IMR-90 (cell line): Measurements from ENCODE around the gene CHST2. TPM values are rescaled to one million over a fixed set of nuclear protein-coding genes. Genes with fewer than 3 reads are reported as not detected.

Source experiments
- ATAC-seq: fragments of 200-7000 bp; cut with Tn5 transposase; 2 replicates; pipeline ENCODE4 v1.9.1; 2020; ENCODE audit warnings: low read depth, mild to moderate bottlenecking, moderate library complexity
- BruUV-seq: library from RNA; stranded (reverse); fragments of 400-500 nt; replicated peaks from 2 replicates; lab custom pipeline; 2021; lab: Mats Ljungman, UMichigan
- CTCF ChIA-PET: fragments of 300-600 bp; formaldehyde crosslinking; extraction: SDS; loops from one replicate; lab custom pipeline; 2021; ENCODE audit warnings: antibody characterized with exemption; lab: Yijun Ruan, JAX
- POLR2A ChIA-PET: fragments of 300-600 bp; sonication (Branson Sonifier 250); formaldehyde crosslinking; loops from one replicate; lab custom pipeline; 2022; ENCODE audit warnings: antibody characterized with exemption; ENCODE audit not compliant: unreplicated experiment; lab: Charles Lee
- DNase-seq: peaks from one replicate; pipeline ENCODE4 v3.0.0; 2013
- H2AFZ ChIP-seq: replicated peaks from 2 replicates; pipeline ENCODE3; 2013; ENCODE audit warnings: low read length, mild to moderate bottlenecking; ENCODE audit not compliant: poor library complexity
- H2AK5ac ChIP-seq: 2 replicates; pipeline ENCODE4 v1.6.1; 2013; ENCODE audit warnings: low read depth, low read length, inconsistent platforms
- H2AK9ac ChIP-seq: replicated peaks from 2 replicates; pipeline ENCODE3; 2013; ENCODE audit warnings: mild to moderate bottlenecking, low read depth, low read length, moderate library complexity; ENCODE audit not compliant: poor library complexity
- H2BK120ac ChIP-seq: 2 replicates; pipeline ENCODE4 v1.6.1; 2013; ENCODE audit warnings: low read depth, low read length, inconsistent platforms
- H2BK15ac ChIP-seq: 3 replicates; pipeline ENCODE4 v1.6.1; 2013; ENCODE audit warnings: low read depth, low read length, inconsistent platforms
- H2BK20ac ChIP-seq: 2 replicates; pipeline ENCODE4 v1.6.1; 2013; ENCODE audit warnings: low read depth, mild to moderate bottlenecking, inconsistent platforms, low read length, moderate library complexity
- H2BK5ac ChIP-seq: 2 replicates; pipeline ENCODE4 v1.6.1; 2013; ENCODE audit warnings: mild to moderate bottlenecking, low read depth, low read length, inconsistent platforms; ENCODE audit not compliant: poor library complexity, severe bottlenecking
- H3K14ac ChIP-seq: replicated peaks from 2 replicates; pipeline ENCODE4 v1.6.1; 2013; ENCODE audit warnings: low read depth, low read length, inconsistent platforms
- H3K18ac ChIP-seq: 2 replicates; pipeline ENCODE4 v1.6.1; 2013; ENCODE audit warnings: low read depth, low read length, control low read depth
- H3K23ac ChIP-seq: 2 replicates; pipeline ENCODE4 v1.6.1; 2013; ENCODE audit warnings: low read depth, low read length, inconsistent platforms
- H3K27ac ChIP-seq: 2 replicates; pipeline ENCODE4 v1.5.1; 2013; ENCODE audit warnings: mild to moderate bottlenecking, control low read depth, low read length; ENCODE audit not compliant: insufficient read depth
- H3K27me3 ChIP-seq: 2 replicates; pipeline ENCODE4 v1.6.1; 2013; ENCODE audit warnings: low read length; ENCODE audit not compliant: control insufficient read depth, insufficient read depth
- H3K36me3 ChIP-seq: 2 replicates; pipeline ENCODE4 v1.6.1; 2013; ENCODE audit warnings: low read length, mixed read lengths; ENCODE audit not compliant: control insufficient read depth, insufficient read depth
- H3K4ac ChIP-seq: 2 replicates; pipeline ENCODE4 v1.6.1; 2013; ENCODE audit warnings: low read depth, low read length, inconsistent platforms
- H3K4me1 ChIP-seq: 2 replicates; pipeline ENCODE4 v1.6.1; 2013; ENCODE audit warnings: low read length, mixed read lengths; ENCODE audit not compliant: control insufficient read depth, insufficient read depth
- H3K4me2 ChIP-seq: 2 replicates; pipeline ENCODE4 v1.6.1; 2013; ENCODE audit warnings: low read depth, mild to moderate bottlenecking, control low read depth, low read length, moderate library complexity
- H3K4me3 ChIP-seq: 2 replicates; pipeline ENCODE4 v1.5.1; 2013; ENCODE audit warnings: low read depth, mild to moderate bottlenecking, control low read depth, low read length, moderate library complexity; ENCODE audit not compliant: insufficient read depth
- H3K56ac ChIP-seq: 2 replicates; pipeline ENCODE4 v1.6.1; 2013; ENCODE audit warnings: low read length, inconsistent platforms; ENCODE audit not compliant: insufficient read depth; ENCODE audit errors: extremely low read depth
- H3K79me1 ChIP-seq, 2 experiments: 2 replicates each; pipeline ENCODE4 v1.6.1; 2013; ENCODE audit warnings: low read length in 2 of 2, inconsistent platforms in 1 of 2, low read depth in 1 of 2
- H3K9ac ChIP-seq: 2 replicates; pipeline ENCODE4 v1.6.1; 2013; ENCODE audit warnings: low read depth, low read length, control low read depth
- H3K9me1 ChIP-seq: 2 replicates; pipeline ENCODE4 v1.6.1; 2013; ENCODE audit warnings: low read length, inconsistent platforms; ENCODE audit not compliant: insufficient read depth
- H3K9me3 ChIP-seq: 2 replicates; pipeline ENCODE4 v1.6.1; 2013; ENCODE audit warnings: low read length; ENCODE audit not compliant: control insufficient read depth, insufficient read depth
- H4K20me1 ChIP-seq: 2 replicates; pipeline ENCODE4 v1.6.1; 2013; ENCODE audit warnings: low read length, inconsistent platforms; ENCODE audit not compliant: insufficient read depth
- H4K5ac ChIP-seq: 2 replicates; pipeline ENCODE4 v1.6.1; 2013; ENCODE audit warnings: mild to moderate bottlenecking, low read depth, low read length, control low read depth
- H4K8ac ChIP-seq, 2 experiments: 2 replicates each; pipeline ENCODE4 v1.6.1; 2013; ENCODE audit warnings: low read depth in 2 of 2, low read length in 2 of 2, control low read depth in 1 of 2, inconsistent platforms in 1 of 2
- H4K91ac ChIP-seq: 2 replicates; pipeline ENCODE4 v1.6.1; 2013; ENCODE audit warnings: low read depth, low read length, inconsistent platforms; ENCODE audit not compliant: insufficient read depth
- BHLHE40 ChIP-seq: fragments of 150-350 bp; IDR thresholded peaks from 2 replicates; pipeline ENCODE4 v1.6.1; 2016; ENCODE audit warnings: mild to moderate bottlenecking, low read depth, low read length
- CEBPB ChIP-seq: IDR thresholded peaks from 2 replicates; pipeline ENCODE4 v1.6.1; 2012; ENCODE audit warnings: low read depth, low read length, improper control_type of control experiment
- FOS ChIP-seq: fragments of 150-350 bp; IDR thresholded peaks from 2 replicates; pipeline ENCODE4 v1.6.1; 2016; ENCODE audit warnings: low read depth, low read length
- MAFK ChIP-seq: IDR thresholded peaks from 2 replicates; pipeline ENCODE4 v1.6.1; 2012; ENCODE audit warnings: low read depth, low read length, improper control_type of control experiment
- MXI1 ChIP-seq: IDR thresholded peaks from 2 replicates; pipeline ENCODE4 v1.6.1; 2012; ENCODE audit warnings: low read depth, mild to moderate bottlenecking, low read length, moderate library complexity, borderline replicate concordance
- RAD21 ChIP-seq: IDR thresholded peaks from 2 replicates; pipeline ENCODE4 v1.6.1; 2012; ENCODE audit warnings: low read length, improper control_type of control experiment
- RCOR1 ChIP-seq: IDR thresholded peaks from 2 replicates; pipeline ENCODE4 v1.6.1; 2012; ENCODE audit warnings: mild to moderate bottlenecking, low read length, improper control_type of control experiment; ENCODE audit not compliant: insufficient replicate concordance
- RFX5 ChIP-seq: IDR thresholded peaks from 2 replicates; pipeline ENCODE4 v1.8.0; 2012; ENCODE audit warnings: low read depth, mild to moderate bottlenecking, low read length, moderate library complexity
- SMC3 ChIP-seq: fragments of 150-350 bp; IDR thresholded peaks from 2 replicates; pipeline ENCODE4 v1.6.1; 2016; ENCODE audit warnings: low read depth, mild to moderate bottlenecking, antibody characterized with exemption, low read length, moderate library complexity
- WGBS, 2 experiments: methylation state at CpG; one replicate each; pipeline versions ENCODE4 v1.1.5 to v1.1.7; 2013; ENCODE audit warnings: missing lambda C conversion rate in 2 of 2; ENCODE audit not compliant: insufficient read length in 1 of 2; ENCODE audit errors: extremely low coverage in 2 of 2; 5-methylcytosine and 5-hydroxymethylcytosine counted together
- dilution Hi-C: fragments of 300-500 bp; cut with HindIII; formaldehyde crosslinking; loops from one replicate; pipeline ENCODE4 v1.14.3; 2018; ENCODE audit warnings: low sequenced_read_pairs; ENCODE audit not compliant: unreplicated experiment
- in situ Hi-C: fragments of 300-500 bp; cut with MboI; formaldehyde crosslinking; loops from 3 replicates; pipeline ENCODE4 v1.14.3; 2019; ENCODE audit warnings: low sequenced_read_pairs, inconsistent platforms, mixed read lengths
- intact Hi-C: fragments of 100-400 bp; cut with micrococcal nuclease; formaldehyde crosslinking; loops from 2 replicates; pipeline ENCODE4 v1.10.0; 2022
- polyA plus RNA-seq, 3 experiments: library from polyadenylated mRNA; depleted of rRNA; stranded (reverse); fragments of >200 nt; gene quantifications; 2 replicates each; pipeline ENCODE4 v1.2.3, GENCODE V29; 2012; ENCODE audit warnings: low replicate concordance in 1 of 3
- total RNA-seq: library from RNA; depleted of rRNA; stranded (reverse); fragments of >200 nt; gene quantifications from 2 replicates; pipeline ENCODE4 v1.2.3, GENCODE V29; 2012
- TF ChIP-seq, protein P1 (sequence below): fragments of 150-350 bp; IDR thresholded peaks from 2 replicates; pipeline ENCODE4 v1.6.1; 2016; ENCODE audit warnings: low read depth, mild to moderate bottlenecking, low read length, moderate library complexity, borderline replicate concordance
- TF ChIP-seq, protein P2 (sequence below): fragments of 150-350 bp; IDR thresholded peaks from 2 replicates; pipeline ENCODE4 v1.6.1; 2017; ENCODE audit warnings: mild to moderate bottlenecking, antibody characterized with exemption, low read length, low read depth
- TF ChIP-seq, protein P3 (sequence below): conservative IDR thresholded peaks from 2 replicates; pipeline ENCODE4 v1.5.1; 2012; ENCODE audit warnings: mild to moderate bottlenecking, low read depth, low read length, improper control_type of control experiment

The CHST2 gene
- total and polyA plus RNA-seq, 2 of the 4 experiments (the other 2 are of a cell fraction), result 0.90 to 1.4 TPM

DNA sequence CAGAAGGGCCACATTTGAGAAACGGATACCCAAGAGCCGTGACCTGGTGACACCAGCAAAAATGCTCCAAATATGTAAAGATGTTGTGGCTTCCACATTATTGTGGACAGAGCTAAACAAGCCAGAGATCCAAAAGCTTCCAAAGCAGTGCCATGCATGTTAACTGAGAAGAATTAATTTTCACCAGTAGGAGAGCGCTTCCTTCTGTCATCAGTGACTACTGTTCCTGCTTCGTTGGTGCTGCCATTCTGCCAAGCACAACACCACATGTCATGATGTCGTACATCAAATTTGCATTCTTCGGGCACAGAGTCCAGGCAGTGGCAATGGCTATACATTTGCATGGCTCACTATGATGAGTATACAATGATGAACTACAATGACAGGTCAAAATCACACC, 19.1 kb upstream of the CHST2 start:
- no peaks in the 10 kb centered on the region for H3K79me1 ChIP-seq
- no peak overlapping the region for H2BK120ac ChIP-seq
- dilution Hi-C loops (no loop called here), in situ Hi-C loops (loop anchor here (10.0 kb wide), 1 partner anchor 554 kb away; no protein-coding TSS in a partner anchor), intact Hi-C loops (no loop called here)
- H3K4me1 ChIP-seq, result no peaks in the 10 kb centered on the region
- H3K23ac ChIP-seq, result no peak overlapping the region
- no peaks in the 10 kb centered on the region for H4K20me1 ChIP-seq
- WGBS, 2 experiments, result no CpG with 5 or more reads among the region's 6 CpGs
- ChIA-PET POLR2A (no interaction called here), CTCF (no interaction called here)
- H4K8ac ChIP-seq, result no peak overlapping the region
- H2BK15ac ChIP-seq, result no peak overlapping the region
- no peak overlapping the region for H3K4me3 ChIP-seq
- peaks cover 15% of the 10 kb centered on the region for H3K27me3 ChIP-seq
- no peak overlapping the region for H3K56ac ChIP-seq
- H2AFZ ChIP-seq, result no peak overlapping the region
- TF ChIP-seq, protein P1, sequence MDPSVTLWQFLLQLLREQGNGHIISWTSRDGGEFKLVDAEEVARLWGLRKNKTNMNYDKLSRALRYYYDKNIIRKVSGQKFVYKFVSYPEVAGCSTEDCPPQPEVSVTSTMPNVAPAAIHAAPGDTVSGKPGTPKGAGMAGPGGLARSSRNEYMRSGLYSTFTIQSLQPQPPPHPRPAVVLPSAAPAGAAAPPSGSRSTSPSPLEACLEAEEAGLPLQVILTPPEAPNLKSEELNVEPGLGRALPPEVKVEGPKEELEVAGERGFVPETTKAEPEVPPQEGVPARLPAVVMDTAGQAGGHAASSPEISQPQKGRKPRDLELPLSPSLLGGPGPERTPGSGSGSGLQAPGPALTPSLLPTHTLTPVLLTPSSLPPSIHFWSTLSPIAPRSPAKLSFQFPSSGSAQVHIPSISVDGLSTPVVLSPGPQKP, result no peak
- TF ChIP-seq CEBPB, result no peak
- TF ChIP-seq, protein P2, sequence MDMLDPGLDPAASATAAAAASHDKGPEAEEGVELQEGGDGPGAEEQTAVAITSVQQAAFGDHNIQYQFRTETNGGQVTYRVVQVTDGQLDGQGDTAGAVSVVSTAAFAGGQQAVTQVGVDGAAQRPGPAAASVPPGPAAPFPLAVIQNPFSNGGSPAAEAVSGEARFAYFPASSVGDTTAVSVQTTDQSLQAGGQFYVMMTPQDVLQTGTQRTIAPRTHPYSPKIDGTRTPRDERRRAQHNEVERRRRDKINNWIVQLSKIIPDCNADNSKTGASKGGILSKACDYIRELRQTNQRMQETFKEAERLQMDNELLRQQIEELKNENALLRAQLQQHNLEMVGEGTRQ, result no peak
- no peak for TF ChIP-seq MAFK
- no peak for TF ChIP-seq SMC3
- TF ChIP-seq MXI1, result no peak
- no peak for TF ChIP-seq FOS
- TF ChIP-seq, protein P3, sequence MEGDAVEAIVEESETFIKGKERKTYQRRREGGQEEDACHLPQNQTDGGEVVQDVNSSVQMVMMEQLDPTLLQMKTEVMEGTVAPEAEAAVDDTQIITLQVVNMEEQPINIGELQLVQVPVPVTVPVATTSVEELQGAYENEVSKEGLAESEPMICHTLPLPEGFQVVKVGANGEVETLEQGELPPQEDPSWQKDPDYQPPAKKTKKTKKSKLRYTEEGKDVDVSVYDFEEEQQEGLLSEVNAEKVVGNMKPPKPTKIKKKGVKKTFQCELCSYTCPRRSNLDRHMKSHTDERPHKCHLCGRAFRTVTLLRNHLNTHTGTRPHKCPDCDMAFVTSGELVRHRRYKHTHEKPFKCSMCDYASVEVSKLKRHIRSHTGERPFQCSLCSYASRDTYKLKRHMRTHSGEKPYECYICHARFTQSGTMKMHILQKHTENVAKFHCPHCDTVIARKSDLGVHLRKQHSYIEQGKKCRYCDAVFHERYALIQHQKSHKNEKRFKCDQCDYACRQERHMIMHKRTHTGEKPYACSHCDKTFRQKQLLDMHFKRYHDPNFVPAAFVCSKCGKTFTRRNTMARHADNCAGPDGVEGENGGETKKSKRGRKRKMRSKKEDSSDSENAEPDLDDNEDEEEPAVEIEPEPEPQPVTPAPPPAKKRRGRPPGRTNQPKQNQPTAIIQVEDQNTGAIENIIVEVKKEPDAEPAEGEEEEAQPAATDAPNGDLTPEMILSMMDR, result no peak
- TF ChIP-seq RAD21, result no peak
- TF ChIP-seq RCOR1, result no peak
- no peak for TF ChIP-seq BHLHE40
- TF ChIP-seq RFX5, result no peak
- no peak overlapping the region for H3K27ac ChIP-seq
- H3K9me1 ChIP-seq, result no peaks in the 10 kb centered on the region
- H3K9ac ChIP-seq, result no peak overlapping the region
- H4K5ac ChIP-seq, result no peak overlapping the region
- H3K4ac ChIP-seq, result no peak overlapping the region
- H2BK20ac ChIP-seq, result no peak overlapping the region
- H2AK9ac ChIP-seq, result no peak overlapping the region
- H3K4me2 ChIP-seq, result no peak overlapping the region
- no peak for ATAC-seq
- no peak overlapping the region for H4K91ac ChIP-seq
- H3K9me3 ChIP-seq, result peaks cover 7% of the 10 kb centered on the region
- H3K14ac ChIP-seq, result no peak overlapping the region
- H3K36me3 ChIP-seq, result no peaks in the 10 kb centered on the region
- H2AK5ac ChIP-seq, result no peak overlapping the region
- no peak overlapping the region for H3K18ac ChIP-seq
- BruUV-seq, result no TSS peak
- no peak for DNase-seq
- no peak overlapping the region for H2BK5ac ChIP-seq
